HCT116 (cell line): ENCODE data around the gene HHLA2. TPM values are rescaled to one million over a fixed set of nuclear protein-coding genes. Genes with fewer than 3 reads are reported as not detected.

Experiments
- ATAC-seq: fragments of 200-7000 bp; cut with Tn5 transposase; 2 replicates; pipeline ENCODE4 v1.9.1; 2020; ENCODE audit warnings: mild to moderate bottlenecking, moderate library complexity
- BruUV-seq: library from RNA; stranded (reverse); fragments of 400-500 nt; replicated peaks from 2 replicates; lab custom pipeline; 2021; lab: Mats Ljungman, UMichigan
- CTCF ChIA-PET: fragments of 300-600 bp; sonication (Branson Sonifier 250); formaldehyde crosslinking; loops from one replicate; lab custom pipeline; 2021; ENCODE audit warnings: antibody characterized with exemption; lab: Charles Lee
- POLR2A ChIA-PET: fragments of 300-600, 350-600 bp; sonication (Branson Sonifier 250); formaldehyde crosslinking; loops from one replicate; lab custom pipeline; 2021; ENCODE audit warnings: antibody characterized with exemption; lab: Charles Lee
- RAD21 ChIA-PET, 2 experiments: fragments of 300-600 bp; sonication (Branson Sonifier 250); formaldehyde crosslinking; loops; one replicate each; lab custom pipeline; 2023; ENCODE audit warnings: low total read pairs in 2 of 2; ENCODE audit not compliant: uncharacterized antibody in 2 of 2, unreplicated experiment in 2 of 2, low non-redundant PET in 1 of 2; lab: Charles Lee
- DNase-seq: peaks from one replicate; pipeline ENCODE4 v3.0.0-alpha.2; 2010; ENCODE audit warnings: low read depth, low spot score
- H2AFZ ChIP-seq: fragments of 200-600 bp; shearing (Covaris generic), sonication (generic); 2 replicates; pipeline ENCODE4 v1.6.1; 2017; ENCODE audit warnings: low read depth, mixed run types, mixed read lengths, antibody characterized with exemption, low read length; ENCODE audit not compliant: poor library complexity, severe bottlenecking
- H3K27ac ChIP-seq: 2 replicates; pipeline ENCODE4 v1.5.1; 2012; ENCODE audit warnings: low read depth, low read length
- H3K27me3 ChIP-seq: fragments of 200-600 bp; sonication (generic); 2 replicates; pipeline ENCODE4 v1.6.1; 2016; ENCODE audit warnings: mixed run types, low read length, mixed read lengths; ENCODE audit not compliant: insufficient read depth
- H3K36me3 ChIP-seq, 2 experiments: fragments of 200-500 bp in 1 of 2; fragments of 200-600 bp in 1 of 2; sonication (Bioruptor generic) in 1 of 2; sonication (generic) in 1 of 2; 2 replicates each; pipeline versions ENCODE4 v1.5.1 to v1.6.1; 2014 to 2016; ENCODE audit warnings: low read length in 2 of 2, inconsistent platforms in 1 of 2, mixed read lengths in 1 of 2, mixed run types in 1 of 2; ENCODE audit not compliant: insufficient read depth in 2 of 2, control insufficient read depth in 1 of 2
- H3K4me1 ChIP-seq, 2 experiments: fragments of 200-600 bp in 1 of 2; sonication (generic) in 1 of 2; 2 replicates each; pipeline versions ENCODE4 v1.5.1 to v1.6.1; 2012 to 2017; ENCODE audit warnings: low read length in 2 of 2, inconsistent platforms in 1 of 2, mild to moderate bottlenecking in 1 of 2, mixed read lengths in 1 of 2, mixed run types in 1 of 2, moderate library complexity in 1 of 2; ENCODE audit not compliant: insufficient read depth in 2 of 2, control insufficient read depth in 1 of 2
- H3K4me2 ChIP-seq: fragments of 200-600 bp; sonication (generic); 2 replicates; pipeline ENCODE4 v1.6.1; 2017; ENCODE audit warnings: mixed run types, low read length, mixed read lengths
- H3K4me3 ChIP-seq, 2 experiments: fragments of 200-600 bp in 1 of 2; sonication (generic) in 1 of 2; replicated peaks in 1 of 2; 2 replicates each; pipeline ENCODE4 v1.5.1; 2011 to 2016; ENCODE audit warnings: low read length in 2 of 2, control low read depth in 1 of 2, low read depth in 1 of 2, mild to moderate bottlenecking in 1 of 2, mixed read lengths in 1 of 2, mixed run types in 1 of 2
- H3K79me2 ChIP-seq: fragments of 200-600 bp; sonication (generic); 2 replicates; pipeline ENCODE4 v1.6.1; 2017; ENCODE audit warnings: mild to moderate bottlenecking, mixed run types, low read length, moderate library complexity, mixed read lengths; ENCODE audit not compliant: insufficient read depth
- H3K9ac ChIP-seq: fragments of 200-600 bp; sonication (generic); 2 replicates; pipeline ENCODE4 v1.6.1; 2016; ENCODE audit warnings: low read length, mixed read lengths
- H3K9me2 ChIP-seq: fragments of 200-600 bp; sonication (generic), shearing (Covaris generic); 2 replicates; pipeline ENCODE4 v1.6.1; 2017; ENCODE audit warnings: mixed run types, mild to moderate bottlenecking, moderate library complexity; ENCODE audit not compliant: insufficient read depth
- H3K9me3 ChIP-seq, 2 experiments: fragments of 200-500 bp in 1 of 2; fragments of 200-600 bp in 1 of 2; sonication (Bioruptor generic) in 1 of 2; sonication (generic) in 1 of 2; 2 replicates each; pipeline ENCODE4 v1.6.1; 2014 to 2017; ENCODE audit warnings: low read length in 2 of 2, mixed read lengths in 2 of 2, inconsistent platforms in 1 of 2, low read depth in 1 of 2, mild to moderate bottlenecking in 1 of 2, mixed run types in 1 of 2, moderate library complexity in 1 of 2; ENCODE audit not compliant: control insufficient read depth in 1 of 2, insufficient read depth in 1 of 2
- H4K20me1 ChIP-seq: fragments of 200-600 bp; sonication (generic), shearing (Covaris generic); 2 replicates; pipeline ENCODE4 v1.6.1; 2017; ENCODE audit warnings: mixed run types, mild to moderate bottlenecking, moderate library complexity; ENCODE audit not compliant: insufficient read depth
- EGR1 ChIP-seq: IDR thresholded peaks from 2 replicates; pipeline ENCODE4 v1.6.1; 2012; ENCODE audit warnings: low read depth
- ELF1 ChIP-seq: IDR thresholded peaks from 2 replicates; pipeline ENCODE4 v1.6.1; 2012; ENCODE audit warnings: low read depth, borderline replicate concordance
- EZH2 ChIP-seq: fragments of 200-600 bp; sonication (generic); IDR thresholded peaks from 2 replicates; pipeline ENCODE4 v1.6.1; 2017; ENCODE audit warnings: antibody characterized with exemption, mixed run types
- FOSL1 ChIP-seq: IDR thresholded peaks from 2 replicates; pipeline ENCODE4 v1.6.1; 2012; ENCODE audit warnings: low read depth
- RAD21 ChIP-seq: IDR thresholded peaks from 2 replicates; pipeline ENCODE4 v1.6.1; 2012; ENCODE audit warnings: low read depth, mild to moderate bottlenecking
- SIN3A ChIP-seq: IDR thresholded peaks from 2 replicates; pipeline ENCODE4 v1.6.1; 2012; ENCODE audit warnings: low read depth
- TCF7L2 ChIP-seq: IDR thresholded peaks from 2 replicates; pipeline ENCODE4 v1.7.0; 2011; ENCODE audit warnings: borderline replicate concordance, inconsistent platforms; ENCODE audit not compliant: insufficient read depth, insufficient read length; ENCODE audit errors: extremely low read depth
- YY1 ChIP-seq: IDR thresholded peaks from 2 replicates; pipeline ENCODE4 v1.6.1; 2011; ENCODE audit warnings: low read length, low read depth, moderate library complexity, mild to moderate bottlenecking; ENCODE audit not compliant: insufficient replicate concordance; ENCODE audit errors: extremely low read depth
- ZFX ChIP-seq: fragments of 450-650 bp; IDR thresholded peaks from 2 replicates; pipeline ENCODE4 v1.6.1; 2017
- ZNF274 ChIP-seq: fragments of 200-500 bp; sonication (Bioruptor generic); IDR thresholded peaks from 2 replicates; pipeline ENCODE4 v1.6.1; 2014; ENCODE audit warnings: mild to moderate bottlenecking, low read depth, low read length, inconsistent platforms
- intact Hi-C: fragments of 100-400 bp; cut with micrococcal nuclease; formaldehyde crosslinking; loops from 2 replicates; pipeline ENCODE4 v1.10.0; 2022
- total RNA-seq: library from RNA; stranded (reverse); gene quantifications from one replicate; pipeline ENCODE4 v1.2.1, GENCODE V29; 2021; ENCODE audit not compliant: unreplicated experiment
- TF ChIP-seq, protein P1 (sequence below): IDR thresholded peaks from 2 replicates; pipeline ENCODE4 v1.6.1; 2011; ENCODE audit warnings: mild to moderate bottlenecking, low read length, moderate library complexity; ENCODE audit not compliant: insufficient replicate concordance; ENCODE audit errors: extremely low read depth
- TF ChIP-seq, protein P2 (sequence below), 3 experiments: fragments of 200-600 bp in 1 of 3; sonication (generic) in 1 of 3; IDR thresholded peaks in 2 of 3; conservative IDR thresholded peaks in 1 of 3; 2 replicates each; pipeline ENCODE4 v1.5.1; 2012 to 2017; ENCODE audit warnings: low read depth in 2 of 3, low read length in 2 of 3, antibody characterized with exemption in 1 of 3, borderline replicate concordance in 1 of 3, control low read depth in 1 of 3, mild to moderate bottlenecking in 1 of 3, mixed read lengths in 1 of 3, mixed run types in 1 of 3, moderate library complexity in 1 of 3; ENCODE audit not compliant: insufficient read depth in 1 of 3
- TF ChIP-seq, protein P3 (sequence below): IDR thresholded peaks from 2 replicates; pipeline ENCODE4 v1.6.1; 2012; ENCODE audit warnings: low read depth
- TF ChIP-seq, protein P4 (sequence below): IDR thresholded peaks from 2 replicates; pipeline ENCODE4 v1.6.1; 2012

HHLA2 gene
- total RNA-seq, 1 experiment from 2014 or later = not detected

DNA sequence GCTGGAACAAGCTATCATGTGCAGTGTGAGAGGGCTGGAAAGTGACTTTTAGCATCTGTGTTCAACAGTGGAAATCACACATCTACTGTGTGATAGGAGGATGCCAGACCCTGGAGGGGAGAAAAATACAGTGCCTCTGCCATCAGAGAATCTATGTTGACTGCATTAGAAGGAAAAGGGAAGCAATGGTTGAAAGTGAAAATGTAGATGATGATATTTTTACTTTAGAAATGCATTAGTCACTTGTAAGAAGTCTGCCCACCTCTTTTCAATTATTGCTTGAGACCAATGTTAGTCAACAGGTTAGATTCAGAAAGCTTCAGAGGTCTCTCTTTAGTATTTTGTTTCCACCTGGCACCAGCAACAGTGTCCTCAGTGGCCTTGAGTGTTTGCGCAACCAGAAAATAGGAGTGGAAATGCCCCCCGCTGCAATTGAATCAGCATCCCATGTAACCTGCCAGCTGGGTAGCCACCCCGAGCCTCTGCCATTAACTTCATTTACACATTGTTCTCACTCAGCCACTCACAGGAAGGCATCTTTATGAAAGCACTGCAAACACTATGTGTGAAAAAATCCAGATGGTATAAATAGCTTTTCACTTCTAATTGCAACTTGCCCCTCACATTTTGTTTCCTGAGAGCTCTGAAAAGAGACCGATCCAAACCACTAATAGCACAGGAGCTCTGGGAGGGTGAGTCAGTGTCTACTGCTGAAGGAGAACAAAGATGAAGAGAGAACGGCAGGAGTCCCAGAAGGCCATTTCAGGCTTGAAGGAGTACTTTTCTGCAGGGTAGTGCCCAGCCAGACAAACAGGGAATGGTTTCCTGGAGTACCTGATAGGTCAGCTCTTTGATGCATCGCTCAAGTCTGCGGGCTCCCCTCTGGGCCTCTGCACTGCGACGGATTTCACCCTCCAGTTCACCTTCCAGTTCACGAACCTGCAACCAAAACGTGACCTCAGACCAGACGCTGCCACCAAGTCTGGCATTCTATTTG, 92.1 kb downstream of the HHLA2 start:
- H4K20me1 ChIP-seq = no peaks in the 10 kb centered on the region
- intact Hi-C loops = no loop called here
- H3K9ac ChIP-seq = no peak overlapping the region
- H3K4me2 ChIP-seq = no peak overlapping the region
- no peaks in the 10 kb centered on the region for H3K79me2 ChIP-seq
- peaks cover 0 to 3% of the 10 kb centered on the region in 2 experiments; a peak in 1 of 4 replicates for H3K4me1 ChIP-seq
- ATAC-seq = no peak
- no peak overlapping the region for H2AFZ ChIP-seq
- DNase-seq = no peak
- ChIA-PET CTCF (no interaction called here), POLR2A (no interaction called here), RAD21 (no interaction called here)
- H3K9me3 ChIP-seq = no peaks in the 10 kb centered on the region
- H3K27me3 ChIP-seq = no peaks in the 10 kb centered on the region
- BruUV-seq = no TSS peak
- no peak overlapping the region for H3K27ac ChIP-seq
- H3K9me2 ChIP-seq = no peaks in the 10 kb centered on the region
- H3K4me3 ChIP-seq = no peak overlapping the region
- H3K36me3 ChIP-seq = no peaks in the 10 kb centered on the region; a peak in 2 of 4 replicates
- no peak for TF ChIP-seq RAD21
- TF ChIP-seq FOSL1 = no peak
- no peak for TF ChIP-seq TCF7L2
- TF ChIP-seq, protein P1, sequence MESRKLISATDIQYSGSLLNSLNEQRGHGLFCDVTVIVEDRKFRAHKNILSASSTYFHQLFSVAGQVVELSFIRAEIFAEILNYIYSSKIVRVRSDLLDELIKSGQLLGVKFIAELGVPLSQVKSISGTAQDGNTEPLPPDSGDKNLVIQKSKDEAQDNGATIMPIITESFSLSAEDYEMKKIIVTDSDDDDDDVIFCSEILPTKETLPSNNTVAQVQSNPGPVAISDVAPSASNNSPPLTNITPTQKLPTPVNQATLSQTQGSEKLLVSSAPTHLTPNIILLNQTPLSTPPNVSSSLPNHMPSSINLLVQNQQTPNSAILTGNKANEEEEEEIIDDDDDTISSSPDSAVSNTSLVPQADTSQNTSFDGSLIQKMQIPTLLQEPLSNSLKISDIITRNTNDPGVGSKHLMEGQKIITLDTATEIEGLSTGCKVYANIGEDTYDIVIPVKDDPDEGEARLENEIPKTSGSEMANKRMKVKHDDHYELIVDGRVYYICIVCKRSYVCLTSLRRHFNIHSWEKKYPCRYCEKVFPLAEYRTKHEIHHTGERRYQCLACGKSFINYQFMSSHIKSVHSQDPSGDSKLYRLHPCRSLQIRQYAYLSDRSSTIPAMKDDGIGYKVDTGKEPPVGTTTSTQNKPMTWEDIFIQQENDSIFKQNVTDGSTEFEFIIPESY = no peak
- TF ChIP-seq, protein P2, sequence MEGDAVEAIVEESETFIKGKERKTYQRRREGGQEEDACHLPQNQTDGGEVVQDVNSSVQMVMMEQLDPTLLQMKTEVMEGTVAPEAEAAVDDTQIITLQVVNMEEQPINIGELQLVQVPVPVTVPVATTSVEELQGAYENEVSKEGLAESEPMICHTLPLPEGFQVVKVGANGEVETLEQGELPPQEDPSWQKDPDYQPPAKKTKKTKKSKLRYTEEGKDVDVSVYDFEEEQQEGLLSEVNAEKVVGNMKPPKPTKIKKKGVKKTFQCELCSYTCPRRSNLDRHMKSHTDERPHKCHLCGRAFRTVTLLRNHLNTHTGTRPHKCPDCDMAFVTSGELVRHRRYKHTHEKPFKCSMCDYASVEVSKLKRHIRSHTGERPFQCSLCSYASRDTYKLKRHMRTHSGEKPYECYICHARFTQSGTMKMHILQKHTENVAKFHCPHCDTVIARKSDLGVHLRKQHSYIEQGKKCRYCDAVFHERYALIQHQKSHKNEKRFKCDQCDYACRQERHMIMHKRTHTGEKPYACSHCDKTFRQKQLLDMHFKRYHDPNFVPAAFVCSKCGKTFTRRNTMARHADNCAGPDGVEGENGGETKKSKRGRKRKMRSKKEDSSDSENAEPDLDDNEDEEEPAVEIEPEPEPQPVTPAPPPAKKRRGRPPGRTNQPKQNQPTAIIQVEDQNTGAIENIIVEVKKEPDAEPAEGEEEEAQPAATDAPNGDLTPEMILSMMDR (IDR thresholded peaks at IDR 0.05 in 2 of 3, conservative IDR thresholded peaks at IDR 0.05 in 1 of 3; ENCODE audit: borderline replicate concordance in 1 of 3, insufficient read depth in 1 of 3, low read depth in 2 of 3, low read length in 2 of 3) = no peak
- TF ChIP-seq, protein P3, sequence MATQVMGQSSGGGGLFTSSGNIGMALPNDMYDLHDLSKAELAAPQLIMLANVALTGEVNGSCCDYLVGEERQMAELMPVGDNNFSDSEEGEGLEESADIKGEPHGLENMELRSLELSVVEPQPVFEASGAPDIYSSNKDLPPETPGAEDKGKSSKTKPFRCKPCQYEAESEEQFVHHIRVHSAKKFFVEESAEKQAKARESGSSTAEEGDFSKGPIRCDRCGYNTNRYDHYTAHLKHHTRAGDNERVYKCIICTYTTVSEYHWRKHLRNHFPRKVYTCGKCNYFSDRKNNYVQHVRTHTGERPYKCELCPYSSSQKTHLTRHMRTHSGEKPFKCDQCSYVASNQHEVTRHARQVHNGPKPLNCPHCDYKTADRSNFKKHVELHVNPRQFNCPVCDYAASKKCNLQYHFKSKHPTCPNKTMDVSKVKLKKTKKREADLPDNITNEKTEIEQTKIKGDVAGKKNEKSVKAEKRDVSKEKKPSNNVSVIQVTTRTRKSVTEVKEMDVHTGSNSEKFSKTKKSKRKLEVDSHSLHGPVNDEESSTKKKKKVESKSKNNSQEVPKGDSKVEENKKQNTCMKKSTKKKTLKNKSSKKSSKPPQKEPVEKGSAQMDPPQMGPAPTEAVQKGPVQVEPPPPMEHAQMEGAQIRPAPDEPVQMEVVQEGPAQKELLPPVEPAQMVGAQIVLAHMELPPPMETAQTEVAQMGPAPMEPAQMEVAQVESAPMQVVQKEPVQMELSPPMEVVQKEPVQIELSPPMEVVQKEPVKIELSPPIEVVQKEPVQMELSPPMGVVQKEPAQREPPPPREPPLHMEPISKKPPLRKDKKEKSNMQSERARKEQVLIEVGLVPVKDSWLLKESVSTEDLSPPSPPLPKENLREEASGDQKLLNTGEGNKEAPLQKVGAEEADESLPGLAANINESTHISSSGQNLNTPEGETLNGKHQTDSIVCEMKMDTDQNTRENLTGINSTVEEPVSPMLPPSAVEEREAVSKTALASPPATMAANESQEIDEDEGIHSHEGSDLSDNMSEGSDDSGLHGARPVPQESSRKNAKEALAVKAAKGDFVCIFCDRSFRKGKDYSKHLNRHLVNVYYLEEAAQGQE = no peak
- no peak for TF ChIP-seq SIN3A
- TF ChIP-seq ZNF274 = no peak
- TF ChIP-seq ELF1 = no peak
- no peak for TF ChIP-seq ZFX
- no peak for TF ChIP-seq YY1
- TF ChIP-seq, protein P4, sequence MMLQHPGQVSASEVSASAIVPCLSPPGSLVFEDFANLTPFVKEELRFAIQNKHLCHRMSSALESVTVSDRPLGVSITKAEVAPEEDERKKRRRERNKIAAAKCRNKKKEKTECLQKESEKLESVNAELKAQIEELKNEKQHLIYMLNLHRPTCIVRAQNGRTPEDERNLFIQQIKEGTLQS = no peak
- no peak for TF ChIP-seq EGR1
- TF ChIP-seq EZH2 = no peak
